GM18868 (cell line): ENCODE measurements around the gene APOBEC3G.

Experiments
- ATAC-seq: cut with Tn5 transposase; IDR thresholded peaks from one replicate; pipeline ENCODE4 v1.9.1; 2021; ENCODE audit warnings: mild to moderate bottlenecking, moderate library complexity; ENCODE audit not compliant: unreplicated experiment

APOBEC3G gene

GRCh38 chr22:39120983-39121382, 43.9 kb downstream of the APOBEC3G start:
- no peak for ATAC-seq

GRCh38 chr22:39122772-39123470, 45.8 kb downstream of the APOBEC3G start:
- no peak for ATAC-seq

GRCh38 chr22:39123751-39124581, 46.9 kb downstream of the APOBEC3G start:
- ATAC-seq: no peak

GRCh38 chr22:39125622-39126021, 48.5 kb downstream of the APOBEC3G start:
- ATAC-seq: no peak

- no peak for ATAC-seq
Observed at GRCh38 chr22:39128508-39128907, 51.4 kb downstream of the APOBEC3G start.

GRCh38 chr22:39129081-39129480, 52.0 kb downstream of the APOBEC3G start:
- no peak for ATAC-seq

- ATAC-seq: no peak
Observed at GRCh38 chr22:39129746-39130145, 52.7 kb downstream of the APOBEC3G start.

- ATAC-seq: no peak
Observed at GRCh38 chr22:39130152-39130704, 53.2 kb downstream of the APOBEC3G start.

GRCh38 chr22:39130892-39131855, 54.1 kb downstream of the APOBEC3G start:
- ATAC-seq: no peak

GRCh38 chr22:39132281-39132680, 55.2 kb downstream of the APOBEC3G start:
- ATAC-seq: no peak

- no peak for ATAC-seq
Observed at GRCh38 chr22:39132871-39133524, 55.9 kb downstream of the APOBEC3G start.

GRCh38 chr22:39133871-39134270, 56.8 kb downstream of the APOBEC3G start:
- ATAC-seq: no peak

- no peak for ATAC-seq
Observed at GRCh38 chr22:39134366-39135091, 57.5 kb downstream of the APOBEC3G start.

GRCh38 chr22:39135092-39135896, 58.2 kb downstream of the APOBEC3G start:
- ATAC-seq: no peak

- no peak for ATAC-seq
Observed at GRCh38 chr22:39136317-39136716, 59.2 kb downstream of the APOBEC3G start.
